Kidney glomerular epithelial cell (primary cell): ENCODE measurements around the gene NT5DC1.
A peak's percentile ranks its signal among the peaks of the same experiment; 100 is the strongest.

Source experiments
- DNase-seq: peaks from one replicate; lab custom pipeline; 2025; lab: John Stamatoyannopoulos, UW

Gene NT5DC1

DNA sequence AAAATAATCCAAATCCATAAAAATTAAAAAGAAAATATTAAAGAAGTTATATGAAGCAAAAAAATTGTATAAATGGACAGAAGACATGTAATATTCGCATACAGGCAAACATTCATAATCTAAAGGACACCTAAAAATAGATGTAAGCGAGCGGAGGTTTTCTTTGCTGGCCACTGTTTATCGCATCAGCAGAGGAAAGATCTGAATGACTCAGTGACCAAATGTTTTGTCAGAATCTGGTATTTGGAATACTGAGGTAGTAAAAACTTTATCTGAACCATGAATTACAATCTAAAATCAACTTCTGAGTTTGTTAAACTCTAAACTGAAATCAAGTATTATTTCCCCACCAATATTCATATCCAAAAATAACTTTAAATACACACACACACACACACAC, 145.4 kb downstream of the NT5DC1 start:
- DNase-seq = no peak

DNA sequence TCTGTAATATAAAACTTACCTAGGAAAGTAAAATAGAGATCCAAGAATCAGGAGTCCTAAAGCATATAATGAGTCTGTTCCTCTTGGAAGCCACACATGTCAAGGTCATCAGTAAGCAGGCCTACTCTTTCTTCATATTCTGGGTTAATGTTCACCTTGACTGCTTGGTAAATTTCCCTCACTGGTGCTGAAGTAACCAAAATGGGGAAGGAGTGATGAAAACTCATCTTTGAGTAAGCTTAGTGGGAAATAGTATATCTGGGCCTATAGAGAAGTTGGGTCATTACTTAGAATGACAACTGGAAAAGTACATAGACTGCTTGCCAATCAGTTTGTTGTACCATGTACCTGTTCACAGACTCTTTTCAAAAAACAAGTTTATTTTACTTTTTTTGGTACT, 146.6 kb downstream of the NT5DC1 start:
- no peak for DNase-seq

DNA sequence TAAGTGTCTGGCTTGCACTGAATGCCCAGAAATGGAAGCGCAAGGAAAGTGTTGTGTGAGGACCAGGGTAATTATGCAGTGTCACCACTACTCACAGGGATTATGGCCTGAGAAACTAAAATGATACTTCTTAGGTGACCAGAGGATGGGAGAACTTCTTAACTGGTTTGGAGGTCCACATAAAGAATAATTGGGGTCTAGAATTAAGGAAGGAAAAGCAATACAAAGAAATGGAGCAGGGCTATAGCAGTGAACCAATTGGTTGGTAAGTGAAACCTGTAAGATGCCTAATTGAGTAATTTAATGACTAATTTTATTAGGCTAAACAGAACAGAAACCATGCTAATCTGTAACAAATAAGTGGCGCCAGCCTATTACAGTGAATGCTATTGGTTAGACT, 147.9 kb downstream of the NT5DC1 start:
- no peak for DNase-seq

GRCh38 chr6:116251568-116252384, 151.1 kb downstream of the NT5DC1 start:
- peak; percentile 26 for DNase-seq

- DNase-seq = no peak
Observed at GRCh38 chr6:116253188-116253504, 152.5 kb downstream of the NT5DC1 start.

GRCh38 chr6:116253505-116254296, 153.0 kb downstream of the NT5DC1 start, which contains the start of gene TSPYL4:
Gene TSPYL4, minus strand, starts transcription at chr6:116254075. Its CDS starts 67 bp downstream, at chr6:116254008.
- peak; percentile 95 for DNase-seq

GRCh38 chr6:116254297-116255056, 153.8 kb downstream of the NT5DC1 start:
- DNase-seq = peak; percentile 30

DNA sequence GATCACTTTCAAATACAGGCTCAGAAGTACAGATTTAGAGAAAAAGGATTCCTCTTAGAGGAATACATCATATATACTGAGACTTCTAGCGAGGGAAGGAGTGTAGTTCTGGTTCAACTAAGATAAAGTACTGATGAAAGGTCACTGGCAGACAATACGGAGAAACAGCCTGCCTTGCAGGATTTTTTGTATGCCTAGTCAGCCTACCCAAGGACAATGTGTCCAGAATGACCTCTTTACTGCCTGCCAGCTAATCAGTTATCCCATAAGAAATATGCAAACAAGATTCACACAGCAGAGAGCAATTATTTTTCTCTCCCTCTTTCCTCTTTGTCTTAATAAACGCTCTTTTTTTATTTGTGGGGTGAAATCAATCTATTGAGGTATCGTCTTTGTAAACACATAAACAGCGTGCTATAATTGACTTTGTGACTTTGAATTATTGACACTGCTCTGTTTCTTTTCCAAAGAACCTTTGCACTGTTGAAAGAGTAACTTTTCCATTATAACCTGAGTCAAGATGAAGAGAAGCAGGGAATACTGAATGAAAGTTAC, 154.7 kb downstream of the NT5DC1 start:
- no peak for DNase-seq

- no peak for DNase-seq
Observed at GRCh38 chr6:116256694-116257093, 156.0 kb downstream of the NT5DC1 start.

DNA sequence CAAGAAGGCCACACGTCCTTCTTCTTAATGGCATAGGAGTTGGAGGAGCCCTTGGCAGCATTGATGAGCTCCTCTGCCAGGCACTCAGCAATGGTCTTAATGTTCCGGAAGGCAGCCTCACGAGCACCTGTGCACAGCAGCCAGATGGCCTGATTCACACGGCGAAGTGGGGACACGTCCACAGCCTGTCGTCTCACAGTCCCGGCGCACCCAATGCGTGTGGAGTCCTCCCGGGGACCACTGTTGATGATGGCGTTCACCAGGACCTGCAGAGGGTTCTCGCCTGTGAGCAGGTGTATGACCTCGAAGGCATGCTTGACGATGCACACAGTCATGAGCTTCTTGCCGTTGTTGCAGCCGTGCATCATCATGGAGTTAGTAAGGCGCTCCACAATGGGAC, 157.9 kb downstream of the NT5DC1 start:
- no peak for DNase-seq

DNA sequence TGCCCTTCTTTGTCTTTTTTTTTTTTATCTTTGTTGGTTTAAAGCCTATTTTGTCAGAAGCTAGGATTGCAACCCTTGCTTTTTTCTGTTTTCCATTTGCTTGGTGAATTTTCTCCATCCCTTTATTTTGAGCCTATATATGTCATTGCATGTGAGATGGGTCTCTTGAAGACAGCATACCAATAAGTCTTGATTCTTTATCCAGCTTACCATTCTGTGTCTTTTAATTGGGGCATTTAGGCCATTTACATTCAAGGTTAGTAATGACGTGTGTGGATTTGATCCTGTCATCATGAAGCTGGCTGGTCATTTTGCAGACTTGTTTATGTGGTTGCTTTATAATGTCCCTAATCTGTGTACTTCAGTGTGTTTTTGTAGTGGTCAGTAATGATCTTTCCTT, 162.7 kb downstream of the NT5DC1 start:
- DNase-seq = no peak

DNA sequence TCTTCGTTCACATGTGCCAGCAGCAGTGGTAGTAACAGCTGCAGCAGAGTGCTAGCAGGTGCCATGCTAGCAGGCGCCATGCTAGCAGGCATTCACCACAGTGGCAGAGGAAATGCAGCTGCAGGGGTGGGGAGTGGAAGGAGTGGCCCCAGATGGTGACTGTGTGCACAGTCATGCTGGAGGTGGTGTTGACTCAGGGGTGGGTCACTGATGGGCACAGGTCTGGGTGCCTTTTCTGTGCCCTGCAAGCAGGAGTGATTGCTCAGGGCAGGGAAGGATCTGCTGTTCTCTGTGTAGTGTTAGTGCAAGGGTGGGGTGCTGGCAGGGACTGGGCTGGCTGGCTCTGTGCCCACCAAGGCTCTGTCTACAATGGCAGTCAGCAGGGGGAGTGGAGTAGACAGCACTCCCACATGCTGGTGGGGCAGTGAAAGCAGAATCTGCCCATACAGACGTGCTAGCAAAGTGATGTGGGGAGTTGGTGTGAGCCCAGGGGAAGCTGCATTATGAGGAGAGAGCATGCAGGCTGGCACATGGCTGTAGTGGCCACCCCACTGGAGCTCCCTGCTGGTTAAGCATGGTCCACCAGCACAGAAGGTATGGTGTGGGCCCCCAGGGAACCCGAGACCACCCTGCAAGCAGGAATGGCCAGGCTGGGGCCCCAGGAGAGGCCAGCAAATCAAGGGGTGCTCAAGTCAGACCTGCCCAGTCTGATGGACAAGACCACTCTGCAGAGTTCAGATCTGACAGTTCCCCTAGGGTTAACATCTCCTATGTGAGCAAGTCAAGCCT, 164.6 kb downstream of the NT5DC1 start:
- DNase-seq = no peak

- no peak for DNase-seq
Observed at GRCh38 chr6:116266803-116267202, 166.2 kb downstream of the NT5DC1 start.

- DNase-seq = no peak
Observed at GRCh38 chr6:116267836-116268588, 167.4 kb downstream of the NT5DC1 start.

GRCh38 chr6:116268589-116269293, 168.1 kb downstream of the NT5DC1 start:
- DNase-seq = peak; percentile 63

DNA sequence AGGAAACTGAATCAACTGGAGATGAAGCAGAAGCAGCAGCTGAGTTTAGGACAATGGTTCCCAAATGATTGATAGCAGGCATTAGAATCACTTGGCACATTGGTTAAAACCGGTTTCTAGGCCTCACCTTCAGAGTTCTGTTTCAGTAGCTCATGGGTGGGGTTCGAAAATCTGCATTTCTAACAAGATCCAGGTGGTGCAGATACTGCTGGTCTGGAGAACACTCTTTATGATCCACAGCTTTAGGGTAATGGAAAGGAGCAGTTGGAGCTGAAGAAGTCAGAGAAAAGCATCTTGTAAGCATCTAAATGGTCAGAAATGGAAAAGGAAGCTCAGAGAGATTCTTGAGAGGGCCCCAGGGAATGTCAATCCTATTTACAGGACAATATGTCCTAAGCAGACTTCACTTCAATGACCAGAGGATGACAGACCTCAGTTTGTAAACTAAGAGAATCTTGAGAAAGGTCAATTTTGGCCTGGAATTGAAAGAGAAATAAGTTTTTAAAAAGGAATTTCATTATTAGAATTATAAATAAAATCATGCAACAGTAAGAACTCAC, 170.6 kb downstream of the NT5DC1 start:
- no peak for DNase-seq

DNA sequence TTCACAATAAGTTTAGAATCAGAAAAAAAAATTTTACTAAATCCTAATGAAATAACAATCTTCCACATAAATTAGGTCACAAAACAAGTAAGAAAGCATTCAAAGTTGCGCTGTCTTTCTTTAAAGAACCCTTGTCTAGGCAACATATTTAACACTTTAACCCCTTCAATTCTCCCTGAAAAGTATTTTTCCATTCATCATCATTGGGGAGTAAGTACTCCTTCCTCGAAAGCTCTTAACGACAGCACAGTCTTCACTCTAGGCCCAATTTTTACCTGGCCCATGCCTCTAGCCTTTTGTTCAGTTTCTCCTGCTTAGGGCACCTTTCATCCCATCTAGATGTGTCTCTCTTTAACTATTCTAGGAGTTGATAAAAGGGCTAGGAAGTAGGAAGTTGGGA, 176.5 kb downstream of the NT5DC1 start:
- DNase-seq = no peak

GRCh38 chr6:116278481-116278829, 177.8 kb downstream of the NT5DC1 start:
- DNase-seq = no peak

DNA sequence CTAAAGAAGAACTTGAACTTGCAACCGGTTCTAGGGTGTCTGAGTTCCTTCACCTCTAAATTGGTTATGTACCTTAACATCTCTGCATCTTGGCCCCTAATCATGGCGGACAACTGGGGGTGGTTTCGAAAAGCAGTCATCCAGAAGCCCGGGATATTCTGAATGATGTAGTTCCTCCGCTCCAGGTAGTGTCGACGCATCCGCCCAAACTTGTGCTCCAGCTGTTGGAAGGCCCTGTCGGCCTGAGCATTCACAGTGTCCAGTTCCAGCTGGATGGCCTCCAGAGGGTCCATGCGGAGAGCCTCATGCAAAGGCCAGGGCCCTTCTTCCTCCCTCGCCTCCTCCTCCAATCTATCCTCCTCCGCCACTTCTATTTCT, 178.2 kb downstream of the NT5DC1 start:
- DNase-seq = no peak
